Prostate gland (tissue), 2 donors: ENCODE data around the gene ELFN1.

Experiments
- POLR2A ChIP-seq: fragments of 450-650 bp; IDR thresholded peaks from one replicate; pipeline ENCODE4 v1.6.1; 2016; ENCODE audit warnings: antibody characterized with exemption, mild to moderate bottlenecking
- POLR2AphosphoS5 ChIP-seq: sonication (generic); formaldehyde crosslinking; IDR thresholded peaks from one replicate; pipeline ENCODE4 v1.6.1; 2017; ENCODE audit warnings: antibody characterized with exemption
- TF ChIP-seq, protein P1 (sequence below), 4 experiments: fragments of 200-600 bp in 2 of 4; fragments of 450-650 bp in 2 of 4; sonication (generic) in 2 of 4; IDR thresholded peaks; 1 replicate in 3 of 4; 2 replicates in 1 of 4; pipeline ENCODE4 v1.5.1; 2016 to 2019; ENCODE audit warnings: antibody characterized with exemption in 4 of 4, mild to moderate bottlenecking in 2 of 4, moderate library complexity in 2 of 4

DNA sequence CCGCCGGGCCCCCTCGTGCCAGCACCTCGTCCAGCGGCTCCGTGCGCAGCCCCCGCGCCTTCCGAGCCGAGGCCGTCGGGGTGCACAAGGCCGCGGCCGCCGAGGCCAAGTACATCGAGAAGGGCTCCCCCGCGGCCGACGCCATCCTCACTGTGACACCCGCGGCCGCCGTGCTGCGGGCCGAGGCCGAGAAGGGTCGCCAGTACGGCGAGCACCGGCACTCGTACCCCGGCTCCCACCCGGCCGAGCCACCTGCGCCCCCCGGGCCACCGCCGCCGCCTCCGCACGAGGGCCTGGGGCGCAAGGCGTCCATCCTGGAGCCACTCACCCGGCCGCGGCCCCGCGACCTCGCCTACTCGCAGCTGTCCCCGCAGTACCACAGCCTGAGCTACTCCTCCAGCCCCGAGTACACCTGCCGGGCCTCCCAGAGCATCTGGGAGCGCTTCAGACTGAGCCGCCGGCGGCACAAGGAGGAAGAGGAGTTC is 76.5 kb downstream of the ELFN1 start:
- TF ChIP-seq POLR2A = no peak
- TF ChIP-seq, protein P1, sequence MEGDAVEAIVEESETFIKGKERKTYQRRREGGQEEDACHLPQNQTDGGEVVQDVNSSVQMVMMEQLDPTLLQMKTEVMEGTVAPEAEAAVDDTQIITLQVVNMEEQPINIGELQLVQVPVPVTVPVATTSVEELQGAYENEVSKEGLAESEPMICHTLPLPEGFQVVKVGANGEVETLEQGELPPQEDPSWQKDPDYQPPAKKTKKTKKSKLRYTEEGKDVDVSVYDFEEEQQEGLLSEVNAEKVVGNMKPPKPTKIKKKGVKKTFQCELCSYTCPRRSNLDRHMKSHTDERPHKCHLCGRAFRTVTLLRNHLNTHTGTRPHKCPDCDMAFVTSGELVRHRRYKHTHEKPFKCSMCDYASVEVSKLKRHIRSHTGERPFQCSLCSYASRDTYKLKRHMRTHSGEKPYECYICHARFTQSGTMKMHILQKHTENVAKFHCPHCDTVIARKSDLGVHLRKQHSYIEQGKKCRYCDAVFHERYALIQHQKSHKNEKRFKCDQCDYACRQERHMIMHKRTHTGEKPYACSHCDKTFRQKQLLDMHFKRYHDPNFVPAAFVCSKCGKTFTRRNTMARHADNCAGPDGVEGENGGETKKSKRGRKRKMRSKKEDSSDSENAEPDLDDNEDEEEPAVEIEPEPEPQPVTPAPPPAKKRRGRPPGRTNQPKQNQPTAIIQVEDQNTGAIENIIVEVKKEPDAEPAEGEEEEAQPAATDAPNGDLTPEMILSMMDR (IDR thresholded peaks at IDR 0.05) = no peak
- no peak for TF ChIP-seq POLR2AphosphoS5
